Measurements from ENCODE around the gene LOC101059915.

GRCh38 chrX:71636438-71637252 is 30.7 kb upstream of the LOC101059915 start:
- TF ChIP-seq EZH2phosphoT487 (IDR thresholded peaks at IDR 0.05; ENCODE audit: low read length), result no peak
- TF ChIP-seq CTCF (IDR thresholded peaks at IDR 0.05; ENCODE audit: low read length), result no peak
- TF ChIP-seq EZH2 (optimal IDR thresholded peaks at IDR 0.05; ENCODE audit: low read depth, low read length), result no peak

Measured in MM.1S (cell line).